HG02970 (cell line): ENCODE measurements around the gene LLCFC1.

Experiments
- ATAC-seq: cut with Tn5 transposase; IDR thresholded peaks from one replicate; pipeline ENCODE4 v1.9.1; 2021; ENCODE audit warnings: mild to moderate bottlenecking, moderate library complexity, moderate number of reproducible peaks; ENCODE audit not compliant: unreplicated experiment, low FRiP score

LLCFC1 gene

GRCh38 chr7:142908921-142909890 is 30.1 kb upstream of the LLCFC1 start:
- ATAC-seq, result no peak

- no peak for ATAC-seq
Measured at GRCh38 chr7:142910031-142910433, 29.3 kb upstream of the LLCFC1 start.

- ATAC-seq, result no peak
Measured at GRCh38 chr7:142910481-142910880, 28.8 kb upstream of the LLCFC1 start.

- no peak for ATAC-seq
Measured at GRCh38 chr7:142913051-142913450, 26.2 kb upstream of the LLCFC1 start.

- ATAC-seq, result no peak
Measured at GRCh38 chr7:142913566-142913965, 25.7 kb upstream of the LLCFC1 start.

GRCh38 chr7:142914121-142914520 is 25.2 kb upstream of the LLCFC1 start:
- ATAC-seq, result no peak

- no peak for ATAC-seq
Measured at GRCh38 chr7:142915315-142915714, 24.0 kb upstream of the LLCFC1 start.

- no peak for ATAC-seq
Measured at GRCh38 chr7:142916508-142916907, 22.8 kb upstream of the LLCFC1 start.

- ATAC-seq, result no peak
Measured at GRCh38 chr7:142917447-142917846, 21.8 kb upstream of the LLCFC1 start.

- ATAC-seq, result no peak
Measured at GRCh38 chr7:142918901-142919300, 20.4 kb upstream of the LLCFC1 start.

GRCh38 chr7:142919656-142920055 is 19.6 kb upstream of the LLCFC1 start:
- ATAC-seq, result no peak

- ATAC-seq, result no peak
Measured at GRCh38 chr7:142923391-142923790, 15.9 kb upstream of the LLCFC1 start.

- ATAC-seq, result no peak
Measured at GRCh38 chr7:142925413-142925812, 13.9 kb upstream of the LLCFC1 start.

- ATAC-seq, result no peak
Measured at GRCh38 chr7:142927085-142927745, 12.1 kb upstream of the LLCFC1 start.

- no peak for ATAC-seq
Measured at GRCh38 chr7:142927949-142928348, 11.3 kb upstream of the LLCFC1 start.

- no peak for ATAC-seq
Measured at GRCh38 chr7:142930126-142930730, 9.1 kb upstream of the LLCFC1 start.

GRCh38 chr7:142932386-142933091 is 6.7 kb upstream of the LLCFC1 start:
- ATAC-seq, result no peak

GRCh38 chr7:142933092-142933475 is 6.2 kb upstream of the LLCFC1 start:
- no peak for ATAC-seq

- no peak for ATAC-seq
Measured at GRCh38 chr7:142933624-142934023, 5.7 kb upstream of the LLCFC1 start, which contains the start of gene TRPV5. TRPV5 (minus strand) TSS chr7:142933746; CDS start chr7:142933459, 287 bp downstream.

GRCh38 chr7:142934056-142934455 is 5.2 kb upstream of the LLCFC1 start:
- ATAC-seq, result no peak
